Measurements from ENCODE around the gene CAMKK1. TPM values are rescaled to one million over a fixed set of nuclear protein-coding genes. Genes with fewer than 3 reads are reported as not detected.

Gene CAMKK1
- total and polyA plus RNA-seq, 9 of the 15 experiments (the other 6 are each of a cell fraction or from before 2014, with no cell fraction given), result 0.34 to 7.5 (median 4.9) TPM

GRCh38 chr17:3895354-3895753, 2.5 kb upstream of the CAMKK1 start (continued):
- no peak for TF ChIP-seq MYNN (IDR thresholded peaks at IDR 0.05)
- TF ChIP-seq MYNN (CRISPR knock-in tag; IDR thresholded peaks at IDR 0.05), result no peak
- TF ChIP-seq PBX2 (CRISPR knock-in tag; IDR thresholded peaks at IDR 0.05; ENCODE audit: low read depth), result no peak
- no peak for TF ChIP-seq PBX2 (tag; conservative IDR thresholded peaks at IDR 0.05; ENCODE audit: low read depth)
- TF ChIP-seq, protein P1, sequence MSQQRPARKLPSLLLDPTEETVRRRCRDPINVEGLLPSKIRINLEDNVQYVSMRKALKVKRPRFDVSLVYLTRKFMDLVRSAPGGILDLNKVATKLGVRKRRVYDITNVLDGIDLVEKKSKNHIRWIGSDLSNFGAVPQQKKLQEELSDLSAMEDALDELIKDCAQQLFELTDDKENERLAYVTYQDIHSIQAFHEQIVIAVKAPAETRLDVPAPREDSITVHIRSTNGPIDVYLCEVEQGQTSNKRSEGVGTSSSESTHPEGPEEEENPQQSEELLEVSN (IDR thresholded peaks at IDR 0.05; ENCODE audit: borderline replicate concordance in 1 of 2, extremely low read depth in 1 of 2, insufficient read depth in 1 of 2, insufficient read length in 1 of 2, low read depth in 1 of 2, low read length in 1 of 2, poor library complexity in 1 of 2, severe bottlenecking in 1 of 2), result no peak
- TF ChIP-seq SIN3A (IDR thresholded peaks at IDR 0.05; ENCODE audit: borderline replicate concordance in 2 of 2, control insufficient read depth in 1 of 2, low read depth in 2 of 2, low read length in 2 of 2), result no peak
- TF ChIP-seq ILK (tag; IDR thresholded peaks at IDR 0.05; ENCODE audit: borderline replicate concordance, low read depth), result no peak
